ENCODE results near the gene CAPN11.

Gene CAPN11

DNA sequence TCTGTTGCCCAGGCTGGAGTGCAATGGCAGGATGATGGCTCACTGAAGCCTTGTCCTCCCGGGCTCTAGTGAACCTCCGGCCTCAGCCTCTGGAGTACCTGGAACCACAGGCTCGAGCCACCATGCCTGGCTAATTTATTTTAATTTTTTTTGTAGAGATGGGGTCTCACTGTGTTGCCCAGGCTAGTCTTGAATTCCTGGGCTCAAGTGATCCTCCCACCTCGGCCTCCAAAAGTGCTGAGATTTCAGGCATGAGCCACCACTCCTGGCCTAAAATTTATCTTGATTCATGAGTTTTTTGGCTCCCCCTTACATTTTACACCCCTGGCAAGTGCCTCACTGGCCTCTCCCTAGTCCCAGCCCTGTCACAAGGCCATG, 62.3 kb downstream of the CAPN11 start:
- no peak overlapping the region for H3K27ac Mint-ChIP-seq
- peak overlapping the region in 1 of 2 donors; percentile 10 for H3K4me3 Mint-ChIP-seq
- ATAC-seq (replicated peaks): no peak
- H3K27me3 Mint-ChIP-seq: peaks cover 12 to 35% of the 10 kb centered on the region in 2 donors
- no peaks in the 10 kb centered on the region for H3K36me3 Mint-ChIP-seq (ENCODE audit: insufficient read depth)
- no peaks in the 10 kb centered on the region for H3K9me3 Mint-ChIP-seq
- H3K4me1 Mint-ChIP-seq (ENCODE audit: low read depth in 2 of 2): peaks cover 15 to 25% of the 10 kb centered on the region in 2 donors
- no peak for DNase-seq

DNA sequence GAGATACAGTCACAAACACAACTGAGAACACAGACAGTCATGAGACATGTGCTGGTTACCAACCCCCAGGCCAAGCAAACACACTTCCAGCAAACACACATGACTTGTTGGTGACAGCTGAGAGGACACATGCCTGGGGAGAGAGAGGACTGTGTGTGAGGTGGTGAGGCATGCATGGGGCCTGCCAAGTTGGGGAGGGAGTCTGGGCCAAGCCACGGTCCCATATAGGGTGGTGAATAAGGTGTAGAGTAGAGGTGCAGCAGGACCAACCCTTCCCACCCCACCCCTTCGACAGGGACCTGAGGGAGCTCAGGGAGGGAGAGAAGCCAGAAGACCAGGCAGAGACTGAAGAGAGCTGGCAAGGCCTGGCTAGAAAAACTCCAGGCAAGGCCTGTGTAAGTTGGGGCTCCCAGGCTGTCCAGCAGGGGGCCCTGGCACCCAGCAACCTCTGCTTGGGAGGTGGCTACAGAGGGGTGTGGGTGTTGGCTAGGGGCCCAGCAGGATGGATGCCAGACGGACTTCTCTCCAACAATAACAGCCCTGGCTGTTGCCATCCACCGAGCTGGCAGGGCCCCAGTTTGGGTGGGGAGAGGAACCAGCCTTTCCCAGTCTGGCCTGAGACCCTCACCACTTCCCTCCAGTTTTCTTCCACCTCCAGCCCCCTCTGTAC, 62.8 kb downstream of the CAPN11 start:
- peak overlapping the region in 1 of 2 donors; percentile 41 for H3K27ac Mint-ChIP-seq

DNA sequence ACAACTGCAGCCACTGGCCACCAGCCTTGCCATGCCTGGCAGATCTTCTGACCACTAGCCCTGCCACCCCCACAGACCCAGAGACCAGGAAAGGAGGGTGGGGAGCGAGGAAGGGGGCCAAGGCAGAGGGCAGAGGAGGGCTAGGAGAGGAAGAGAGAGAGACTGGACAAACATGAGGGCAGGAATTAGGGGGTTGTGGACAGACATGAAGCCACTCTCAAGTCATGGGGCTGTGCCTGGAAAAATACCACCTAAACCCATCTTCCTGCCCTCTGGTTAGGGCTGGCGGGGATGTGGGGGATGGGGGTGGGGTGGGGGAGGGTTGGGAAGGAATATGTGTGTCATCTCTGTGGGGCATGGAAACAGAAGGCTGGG, 63.3 kb downstream of the CAPN11 start:
- Mint-ChIP-seq H3K27me3 (peaks cover 7 to 24% of the 10 kb centered on the region in 2 donors), H3K36me3 (ENCODE audit: insufficient read depth) (no peaks in the 10 kb centered on the region), H3K4me1 (ENCODE audit: low read depth in 2 of 2) (peaks cover 15 to 25% of the 10 kb centered on the region in 2 donors), H3K27ac (peak overlapping the region in 1 of 2 donors; percentile 41), H3K4me3 (peak overlapping the region in 1 of 2 donors; percentile 89), H3K9me3 (no peaks in the 10 kb centered on the region)
- no peak for ATAC-seq (replicated peaks)
- no peak for DNase-seq

More for the DNA sequence above, 62.8 kb downstream of the CAPN11 start:
- no peaks in the 10 kb centered on the region for H3K9me3 Mint-ChIP-seq
- H3K4me3 Mint-ChIP-seq: peak overlapping the region in 1 of 2 donors; percentile 33
- DNase-seq (peak; percentile 68 to 71 (median 71)), ATAC-seq (replicated peaks) (peak; percentile 66)
- H3K4me1 Mint-ChIP-seq (ENCODE audit: low read depth in 2 of 2): peaks cover 15 to 25% of the 10 kb centered on the region in 2 donors
- peaks cover 12 to 29% of the 10 kb centered on the region in 2 donors for H3K27me3 Mint-ChIP-seq
- no peaks in the 10 kb centered on the region for H3K36me3 Mint-ChIP-seq (ENCODE audit: insufficient read depth)

DNA sequence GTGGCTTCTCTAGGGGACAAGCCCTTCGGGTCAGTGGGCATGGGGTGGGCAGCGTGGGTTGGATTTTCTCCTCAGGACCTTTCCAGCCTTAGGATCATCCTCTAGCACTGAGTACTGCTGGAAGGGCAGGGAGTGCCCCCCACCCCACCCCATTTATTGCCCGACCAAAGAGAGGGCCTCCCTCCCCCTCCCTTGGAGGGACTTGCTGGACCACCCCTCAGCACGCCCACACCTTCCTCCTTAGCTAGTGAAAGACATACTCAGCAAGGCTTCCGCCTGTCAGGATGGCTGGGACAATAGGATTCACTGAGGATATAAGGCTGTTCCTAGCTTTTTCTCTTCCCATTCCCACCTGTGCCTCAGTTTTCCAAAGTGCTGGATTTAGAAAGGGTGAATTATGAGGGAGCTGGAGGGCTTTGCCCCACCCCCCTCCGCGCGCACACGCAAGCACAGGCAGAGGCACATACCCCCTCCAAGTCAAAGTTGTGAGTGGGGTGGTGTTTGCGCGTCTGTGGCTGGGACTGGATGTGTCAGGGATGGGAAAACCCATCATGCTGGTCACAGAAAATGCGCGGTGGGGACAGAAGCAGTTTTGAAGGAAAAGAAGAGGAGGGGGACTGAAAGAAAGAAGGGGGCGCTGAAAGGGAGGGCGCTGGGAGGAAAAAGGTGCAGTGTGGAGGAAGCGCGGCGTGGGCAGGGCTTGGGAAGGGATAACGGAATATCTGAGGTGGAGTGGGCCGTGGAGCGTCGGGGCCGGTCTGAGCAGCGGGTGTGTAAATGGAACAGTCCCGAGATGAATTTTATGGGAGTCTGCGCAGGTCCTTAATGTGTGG, 64.1 kb downstream of the CAPN11 start:
- H3K4me1 Mint-ChIP-seq (ENCODE audit: low read depth in 2 of 2): peaks cover 15 to 25% of the 10 kb centered on the region in 2 donors
- DNase-seq (no peak), ATAC-seq (replicated peaks) (peak; percentile 3)
- no peaks in the 10 kb centered on the region for H3K36me3 Mint-ChIP-seq (ENCODE audit: insufficient read depth)
- peaks cover 7 to 19% of the 10 kb centered on the region in 2 donors for H3K27me3 Mint-ChIP-seq
- peak overlapping the region in 1 of 2 donors; percentile 80 for H3K27ac Mint-ChIP-seq
- H3K4me3 Mint-ChIP-seq: peak overlapping the region; percentile 89 to 92
- no peaks in the 10 kb centered on the region for H3K9me3 Mint-ChIP-seq

DNA sequence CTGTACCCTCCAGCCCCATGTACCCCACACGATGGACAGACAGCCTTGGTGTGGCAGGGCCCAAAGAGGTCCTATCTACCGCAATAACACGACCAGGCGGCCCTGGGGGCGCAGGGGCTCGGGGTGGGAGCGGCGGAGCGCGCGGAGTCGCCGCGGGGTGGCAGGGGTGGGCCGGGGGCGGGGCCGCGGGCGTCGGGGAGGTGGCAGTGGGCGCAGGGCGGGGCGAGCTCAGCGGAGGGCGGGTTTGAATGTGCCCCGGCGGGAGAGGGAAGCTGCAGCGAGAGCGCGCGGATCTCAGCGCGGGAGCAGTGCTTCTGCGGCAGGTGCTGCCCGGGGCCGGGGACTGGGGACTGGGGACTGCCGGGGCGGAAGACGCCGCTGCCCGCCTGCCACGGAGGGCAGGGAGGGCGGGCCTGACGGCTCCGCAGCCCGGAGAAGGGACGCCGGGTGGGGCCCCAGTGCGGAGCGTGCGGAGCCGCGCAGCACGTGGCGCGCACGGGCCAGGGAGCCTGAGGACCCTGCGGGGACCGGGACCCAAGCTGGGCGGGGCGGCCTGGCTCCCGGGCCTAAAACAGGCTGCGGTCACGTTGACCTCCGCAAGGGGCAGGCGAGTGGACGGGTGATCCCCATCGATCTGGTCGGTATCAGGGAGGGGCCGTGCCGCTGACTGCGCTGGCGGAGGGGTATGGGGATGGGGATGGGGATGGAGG, 64.9 kb downstream of the CAPN11 start, which contains the start of gene SLC29A1:
Gene SLC29A1, plus strand, starts transcription at position 277 of the 710 bp plus-strand sequence. CDS start 3,719 bp downstream, outside the sequence.
- H3K9me3 Mint-ChIP-seq: no peaks in the 10 kb centered on the region
- DNase-seq: peak; percentile 73 to 77 (median 73)
- peaks cover 15 to 22% of the 10 kb centered on the region in 2 donors for H3K4me1 Mint-ChIP-seq (ENCODE audit: low read depth in 2 of 2)
- peak; percentile 79 for ATAC-seq (replicated peaks)
- peaks cover 2 to 15% of the 10 kb centered on the region in 2 donors for H3K27me3 Mint-ChIP-seq
- peak within 1 kb of the TSS; percentile 89 to 92 for H3K4me3 Mint-ChIP-seq
- no peaks in the 10 kb centered on the region for H3K36me3 Mint-ChIP-seq (ENCODE audit: insufficient read depth)
- peak within 1 kb of the TSS in 1 of 2 donors; percentile 80 for H3K27ac Mint-ChIP-seq

DNA sequence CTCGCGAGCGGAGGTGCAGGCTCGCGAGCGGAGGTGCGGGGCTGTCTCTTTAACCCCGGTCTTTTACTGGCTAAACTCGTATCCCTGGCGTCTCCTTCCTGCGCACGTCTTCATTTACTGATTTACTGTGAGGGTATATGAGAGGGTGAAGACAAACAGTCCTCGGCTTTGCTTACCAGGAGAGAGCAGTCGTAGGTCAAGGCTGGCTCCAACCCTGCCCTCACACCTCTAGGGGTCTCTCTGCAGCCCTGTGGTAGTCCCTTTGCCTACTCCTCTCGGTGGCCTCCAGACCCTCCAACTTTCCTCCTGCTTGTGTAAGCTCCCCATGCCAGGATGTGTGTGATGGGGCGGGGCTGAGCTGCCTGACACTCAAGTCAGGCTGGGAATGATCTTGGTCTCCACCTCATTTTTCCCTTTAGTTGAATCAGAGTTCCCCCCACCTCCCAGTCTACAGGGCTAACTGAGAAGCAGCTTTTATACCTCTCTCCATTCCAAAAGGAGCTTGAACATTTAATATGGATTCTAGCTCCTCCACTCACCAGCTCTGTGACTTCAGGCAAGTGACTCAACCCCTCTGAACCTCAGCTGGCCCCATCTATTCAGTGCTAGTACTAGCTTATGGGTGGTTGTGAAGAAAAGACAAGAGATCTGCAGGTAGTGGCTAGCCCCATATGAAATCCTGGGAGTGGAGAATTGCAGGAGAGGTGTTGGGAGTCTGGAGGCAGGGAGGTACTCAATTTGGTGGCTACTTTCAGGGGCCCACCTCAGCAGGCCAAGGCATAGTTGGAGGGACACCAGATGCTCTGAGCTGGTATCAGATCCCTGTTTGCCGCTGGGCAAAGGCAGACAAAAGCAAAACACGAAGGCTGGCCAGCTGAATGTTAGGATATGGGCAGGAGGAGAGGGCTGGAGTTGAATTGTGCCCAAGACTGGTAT, 65.7 kb downstream of the CAPN11 start:
- Mint-ChIP-seq H3K4me3 (peak overlapping the region; percentile 89 to 92), H3K27ac (peak overlapping the region in 1 of 2 donors; percentile 77), H3K9me3 (no peaks in the 10 kb centered on the region), H3K4me1 (ENCODE audit: low read depth in 2 of 2) (peaks cover 15 to 20% of the 10 kb centered on the region in 2 donors), H3K36me3 (ENCODE audit: insufficient read depth) (no peaks in the 10 kb centered on the region), H3K27me3 (peaks cover 0 to 7% of the 10 kb centered on the region in 2 donors)
- no peak for DNase-seq
- peak; percentile 4 for ATAC-seq (replicated peaks)

DNA sequence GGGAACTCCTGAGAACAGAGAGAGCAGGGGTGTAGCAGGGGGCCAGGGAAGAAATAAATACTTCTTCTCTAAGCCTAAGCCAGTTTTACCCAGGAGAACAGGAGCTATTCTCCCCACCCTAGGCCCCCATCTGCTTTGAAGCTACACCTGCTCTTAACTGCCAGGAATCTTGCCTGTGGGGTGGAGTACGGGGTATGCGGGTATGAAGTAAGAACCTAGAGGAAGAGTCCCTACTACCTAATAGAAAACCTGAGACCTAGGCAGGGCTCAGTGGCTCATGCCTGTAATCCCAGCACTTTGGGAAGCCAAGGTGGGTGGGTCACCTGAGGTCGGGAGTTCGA, 66.3 kb downstream of the CAPN11 start:
- DNase-seq (no peak), ATAC-seq (replicated peaks) (no peak)
- H3K27ac Mint-ChIP-seq: peak overlapping the region in 1 of 2 donors; percentile 77
- no peaks in the 10 kb centered on the region for H3K36me3 Mint-ChIP-seq (ENCODE audit: insufficient read depth)
- no peaks in the 10 kb centered on the region for H3K9me3 Mint-ChIP-seq
- peaks cover 15 to 20% of the 10 kb centered on the region in 2 donors for H3K4me1 Mint-ChIP-seq (ENCODE audit: low read depth in 2 of 2)
- peaks cover 0 to under 1% of the 10 kb centered on the region in 2 donors for H3K27me3 Mint-ChIP-seq
- H3K4me3 Mint-ChIP-seq: no peak overlapping the region

DNA sequence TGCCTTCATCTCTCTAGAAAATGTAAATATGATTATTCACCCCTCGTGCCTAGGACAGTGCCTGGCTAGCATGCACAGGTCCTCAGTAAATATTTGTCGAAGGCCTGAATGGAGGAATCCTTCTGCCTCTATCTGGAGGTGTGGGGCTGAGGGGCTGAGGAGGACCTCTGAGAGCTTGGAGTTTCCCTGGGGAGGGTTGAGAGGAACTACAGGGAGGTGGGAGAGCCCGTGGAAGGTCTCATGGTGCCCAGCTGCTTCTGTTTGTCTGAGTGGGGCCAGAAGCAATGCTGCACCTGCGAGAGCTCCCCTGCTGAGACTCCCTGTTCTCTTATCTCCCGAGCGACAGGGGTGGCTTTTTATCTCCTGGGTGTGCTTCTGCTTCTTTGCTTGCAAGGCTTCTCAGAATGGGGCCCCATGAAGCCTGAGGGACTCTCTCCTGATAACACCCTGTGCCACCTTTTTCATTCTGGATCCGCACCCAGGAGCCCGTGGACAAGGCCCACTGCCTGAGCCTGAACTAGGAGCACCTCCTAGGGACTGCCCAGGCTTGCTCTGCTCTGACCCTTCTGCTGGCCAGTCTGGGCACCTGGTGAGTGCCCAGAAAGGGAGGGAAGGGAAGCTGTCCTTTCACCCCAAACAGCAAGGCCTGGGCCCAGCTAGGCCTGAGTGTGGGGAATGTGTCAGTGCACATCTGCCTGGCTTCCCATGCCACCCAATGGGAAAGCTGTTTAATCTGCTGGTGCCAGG, 67.1 kb downstream of the CAPN11 start:
- Mint-ChIP-seq H3K9me3 (no peaks in the 10 kb centered on the region), H3K36me3 (ENCODE audit: insufficient read depth) (no peaks in the 10 kb centered on the region), H3K27me3 (no peaks in the 10 kb centered on the region), H3K4me3 (no peak overlapping the region), H3K27ac (no peak overlapping the region), H3K4me1 (ENCODE audit: low read depth in 2 of 2) (peaks cover 15 to 20% of the 10 kb centered on the region in 2 donors)
- no peak for ATAC-seq (replicated peaks)
- no peak for DNase-seq

DNA sequence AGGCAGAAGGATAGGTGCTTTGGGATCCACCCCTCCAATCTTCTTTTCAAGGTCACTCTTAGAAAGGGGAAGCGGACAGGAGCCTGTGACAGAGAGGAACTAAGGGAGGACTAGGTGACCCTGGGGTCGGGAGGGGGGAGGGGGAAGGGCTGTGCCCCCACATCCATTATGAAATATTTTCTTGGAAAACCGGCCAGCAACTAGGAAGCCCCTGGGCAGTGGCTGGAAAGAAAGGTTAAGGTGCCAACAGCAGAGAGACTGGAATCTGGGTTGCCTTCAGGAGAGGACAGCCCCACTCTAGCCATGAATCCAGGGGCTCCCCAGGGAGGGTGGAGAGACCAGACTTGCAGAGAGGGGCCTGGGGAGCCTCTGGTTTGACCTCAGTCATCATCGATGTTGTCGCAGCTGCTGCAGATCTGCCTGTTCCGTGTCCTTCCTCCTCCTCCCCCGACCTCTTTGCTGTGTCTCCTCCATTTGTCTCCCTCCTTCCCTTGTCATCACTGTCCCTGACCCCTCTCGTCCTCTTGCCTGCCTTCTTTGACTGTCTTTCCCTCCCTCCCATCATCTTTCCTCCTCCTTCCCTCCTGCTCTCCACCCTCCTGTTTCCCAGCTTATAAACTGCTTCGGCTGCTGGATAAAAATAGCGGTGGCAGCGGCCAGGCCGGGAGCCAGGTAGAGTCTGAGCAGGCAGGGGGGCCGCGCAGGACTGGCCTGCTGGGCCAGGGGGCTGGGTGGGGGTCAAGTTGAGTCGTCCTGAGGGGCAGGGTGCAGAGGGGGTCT, 67.9 kb downstream of the CAPN11 start:
- Mint-ChIP-seq H3K4me1 (ENCODE audit: low read depth in 2 of 2) (peaks cover 15 to 19% of the 10 kb centered on the region in 2 donors), H3K36me3 (ENCODE audit: insufficient read depth) (no peaks in the 10 kb centered on the region), H3K27ac (no peak overlapping the region), H3K9me3 (no peaks in the 10 kb centered on the region), H3K27me3 (no peaks in the 10 kb centered on the region), H3K4me3 (no peak overlapping the region)
- ATAC-seq (replicated peaks): no peak
- no peak for DNase-seq

DNA sequence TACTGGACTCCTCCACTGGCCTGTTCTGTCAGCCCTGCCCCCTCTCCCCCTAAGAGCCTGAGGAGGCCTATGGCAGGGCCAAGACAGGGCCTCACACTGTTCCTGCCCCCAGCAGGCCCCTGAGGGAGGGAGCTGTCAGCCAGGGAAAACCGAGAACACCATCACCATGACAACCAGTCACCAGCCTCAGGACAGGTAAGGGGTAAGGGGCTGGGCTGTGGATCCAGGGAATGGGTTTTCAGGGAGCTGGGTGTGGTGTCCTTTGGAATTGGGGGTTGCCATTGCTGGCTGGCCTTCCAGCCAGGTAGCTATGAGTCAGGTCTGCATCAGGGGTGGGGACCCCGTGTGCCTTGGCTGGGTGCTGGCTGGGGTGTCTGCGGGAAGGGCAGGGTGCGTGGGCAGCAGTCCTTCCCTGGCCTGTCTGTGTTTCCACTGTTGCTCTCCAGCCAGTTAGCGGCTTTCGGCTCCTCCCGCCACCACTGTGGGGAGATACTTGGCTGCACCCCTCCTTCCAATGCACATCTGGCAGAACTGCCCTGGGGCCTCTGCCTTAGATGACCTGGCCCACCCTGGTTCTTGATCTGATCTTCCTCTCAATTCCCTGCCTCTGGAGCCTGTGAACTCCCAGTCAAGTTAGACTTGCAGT, 68.7 kb downstream of the CAPN11 start:
- no peaks in the 10 kb centered on the region for H3K27me3 Mint-ChIP-seq
- H3K9me3 Mint-ChIP-seq: no peaks in the 10 kb centered on the region
- peaks cover 15 to 16% of the 10 kb centered on the region in 2 donors for H3K4me1 Mint-ChIP-seq (ENCODE audit: low read depth in 2 of 2)
- no peak for ATAC-seq (replicated peaks)
- no peaks in the 10 kb centered on the region for H3K36me3 Mint-ChIP-seq (ENCODE audit: insufficient read depth)
- no peak overlapping the region for H3K27ac Mint-ChIP-seq
- no peak overlapping the region for H3K4me3 Mint-ChIP-seq
- no peak for DNase-seq

DNA sequence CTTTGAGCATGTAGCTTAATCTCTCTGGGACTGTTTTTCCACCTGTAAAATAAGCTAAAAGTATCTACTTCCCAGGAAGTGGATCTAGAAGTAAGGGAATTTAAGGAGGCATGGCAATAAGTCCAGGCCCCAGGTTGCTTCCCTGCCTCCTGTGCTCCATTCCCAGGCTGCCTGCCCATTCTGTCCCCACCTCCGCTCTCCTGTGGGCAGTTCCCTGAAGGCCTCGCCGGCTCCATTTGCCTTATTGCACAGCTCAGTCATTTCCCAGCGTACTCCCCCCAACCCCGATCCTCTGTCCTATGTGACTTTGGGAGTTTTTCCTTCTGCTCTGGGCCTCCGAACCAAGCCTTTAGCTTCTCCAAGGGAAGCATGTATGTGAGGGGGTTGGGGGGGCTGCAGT, 69.4 kb downstream of the CAPN11 start:
- Mint-ChIP-seq H3K4me1 (ENCODE audit: low read depth in 2 of 2) (peaks cover 9 to 10% of the 10 kb centered on the region in 2 donors), H3K4me3 (no peak overlapping the region), H3K27ac (no peak overlapping the region), H3K27me3 (no peaks in the 10 kb centered on the region), H3K36me3 (ENCODE audit: insufficient read depth) (no peaks in the 10 kb centered on the region), H3K9me3 (no peaks in the 10 kb centered on the region)
- DNase-seq (no peak), ATAC-seq (replicated peaks) (no peak)
